LoVo (cell line): ENCODE results near the gene GALNTL6.

ENCODE experiments used
- DNase-seq: peaks from one replicate; pipeline ENCODE4 v3.0.0-alpha.2; 2016; ENCODE audit warnings: low spot score

GALNTL6 gene

GRCh38 chr4:172225457-172225856 lies 412.3 kb downstream of the GALNTL6 start:
- no peak for DNase-seq

GRCh38 chr4:172232966-172233365 lies 419.8 kb downstream of the GALNTL6 start:
- no peak for DNase-seq

- no peak for DNase-seq
Measured at GRCh38 chr4:172243551-172243950, 430.3 kb downstream of the GALNTL6 start.

- no peak for DNase-seq
Measured at GRCh38 chr4:172245516-172245915, 432.3 kb downstream of the GALNTL6 start.

- DNase-seq, result no peak
Measured at GRCh38 chr4:172253409-172253808, 440.2 kb downstream of the GALNTL6 start.

- DNase-seq, result no peak
Measured at GRCh38 chr4:172256820-172257219, 443.6 kb downstream of the GALNTL6 start.

- peak; percentile 25 for DNase-seq
Measured at GRCh38 chr4:172270397-172270796, 457.2 kb downstream of the GALNTL6 start.

GRCh38 chr4:172287117-172287516 lies 473.9 kb downstream of the GALNTL6 start:
- no peak for DNase-seq

- DNase-seq, result no peak
Measured at GRCh38 chr4:172305698-172306097, 492.5 kb downstream of the GALNTL6 start.

- no peak for DNase-seq
Measured at GRCh38 chr4:172308078-172308477, 494.9 kb downstream of the GALNTL6 start.

- DNase-seq, result no peak
Measured at GRCh38 chr4:172311682-172312081, 498.5 kb downstream of the GALNTL6 start.

GRCh38 chr4:172323288-172323687 lies 510.1 kb downstream of the GALNTL6 start:
- no peak for DNase-seq

GRCh38 chr4:172344308-172344938 lies 531.2 kb downstream of the GALNTL6 start:
- DNase-seq, result no peak

- DNase-seq, result no peak
Measured at GRCh38 chr4:172348426-172348825, 535.2 kb downstream of the GALNTL6 start.

- no peak for DNase-seq
Measured at GRCh38 chr4:172352356-172352755, 539.2 kb downstream of the GALNTL6 start.

- DNase-seq, result no peak
Measured at GRCh38 chr4:172356016-172356415, 542.8 kb downstream of the GALNTL6 start.

GRCh38 chr4:172357006-172357540 lies 543.9 kb downstream of the GALNTL6 start:
- DNase-seq, result no peak

- DNase-seq, result no peak
Measured at GRCh38 chr4:172362569-172362968, 549.4 kb downstream of the GALNTL6 start.

- DNase-seq, result no peak
Measured at GRCh38 chr4:172369471-172369959, 556.3 kb downstream of the GALNTL6 start.

GRCh38 chr4:172377486-172378140 lies 564.4 kb downstream of the GALNTL6 start:
- DNase-seq, result no peak

- no peak for DNase-seq
Measured at GRCh38 chr4:172379834-172380233, 566.6 kb downstream of the GALNTL6 start.

- no peak for DNase-seq
Measured at GRCh38 chr4:172390331-172390730, 577.1 kb downstream of the GALNTL6 start.

- no peak for DNase-seq
Measured at GRCh38 chr4:172392741-172393140, 579.5 kb downstream of the GALNTL6 start.
